GM19395 (cell line): ENCODE measurements around the gene C8B.

Experiments
- ATAC-seq: cut with Tn5 transposase; IDR thresholded peaks from one replicate; pipeline ENCODE4 v1.9.1; 2021; ENCODE audit warnings: mild to moderate bottlenecking, moderate library complexity; ENCODE audit not compliant: unreplicated experiment

The C8B gene

DNA sequence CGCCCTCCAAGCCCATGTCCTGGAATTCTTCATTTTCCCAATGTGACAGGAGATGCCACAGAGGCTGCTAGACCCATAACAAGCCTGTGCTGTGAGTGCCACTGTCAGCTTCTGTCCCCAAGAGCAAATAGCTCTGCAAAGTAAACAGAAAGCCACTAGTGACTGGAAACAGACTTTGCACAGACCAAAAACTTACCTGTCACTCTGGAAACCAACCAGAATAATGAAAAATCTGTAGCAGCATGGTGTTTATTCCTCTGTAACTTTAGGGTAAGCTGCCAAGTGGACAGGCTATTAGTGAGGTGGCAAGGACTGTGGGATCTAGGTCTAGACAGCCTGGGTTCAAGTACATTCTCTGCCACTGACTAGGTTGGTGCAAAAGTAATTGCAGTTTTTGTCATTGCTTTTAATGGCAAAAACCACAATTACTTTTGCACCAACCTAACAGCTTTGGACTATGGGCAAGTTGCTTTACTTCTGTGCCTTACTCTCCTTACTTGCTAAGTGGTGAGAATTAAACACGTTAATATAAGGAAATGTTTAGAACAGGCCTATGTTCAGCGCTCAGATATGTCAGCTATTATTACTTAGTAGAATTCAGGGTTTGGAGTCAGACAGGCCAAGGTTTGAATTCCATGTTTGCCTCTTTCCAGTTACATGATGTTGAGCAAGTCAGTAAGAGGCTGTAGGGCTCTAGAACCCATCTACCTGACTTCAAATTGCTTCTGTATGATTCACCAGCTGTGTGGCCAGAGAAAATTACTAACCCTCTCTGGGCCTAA is at the start of gene C8B:
Gene C8B, minus strand, starts transcription at position 100 of the 782 bp plus-strand sequence. Its CDS starts 67 bp downstream, at position 33.
- no peak for ATAC-seq

DNA sequence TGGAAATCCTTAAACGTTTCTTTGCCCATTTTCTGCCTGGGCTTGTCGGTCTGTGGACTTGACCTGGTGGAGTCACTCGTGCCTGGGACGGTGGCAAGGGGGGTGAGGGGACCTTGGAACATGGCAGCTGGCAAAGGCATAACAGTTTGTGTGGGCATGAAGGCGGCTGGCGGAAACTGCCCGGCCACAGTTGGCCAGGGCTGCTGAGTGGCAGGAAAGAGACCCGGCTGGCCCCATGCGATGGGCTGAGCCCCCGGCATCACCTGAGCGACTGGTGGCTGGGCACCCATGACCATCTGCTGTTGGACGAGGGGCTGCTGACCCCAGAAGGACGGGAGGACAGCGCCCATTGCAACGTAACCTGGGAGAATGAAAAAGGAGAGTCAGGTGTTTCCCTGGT is 49.3 kb upstream of the C8B start:
- no peak for ATAC-seq

DNA sequence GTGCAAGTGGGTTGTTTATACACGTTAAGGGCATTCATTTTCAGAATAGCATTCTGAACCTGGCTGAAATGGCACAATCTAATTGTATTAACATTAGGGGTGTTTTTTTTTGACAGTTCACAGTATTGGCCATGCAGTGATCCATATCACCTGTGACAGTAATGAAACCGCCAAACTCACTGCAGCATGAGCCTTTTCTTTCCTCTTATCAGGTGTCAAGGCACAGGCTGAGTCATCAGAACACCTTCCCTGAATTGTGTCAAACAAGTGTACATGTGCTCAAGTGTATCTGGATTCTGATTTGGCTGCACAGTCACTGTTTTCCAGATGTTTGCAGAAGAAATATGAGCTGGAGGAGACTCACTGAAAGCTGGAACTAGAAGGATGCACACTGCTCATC is 47.7 kb upstream of the C8B start:
- no peak for ATAC-seq

DNA sequence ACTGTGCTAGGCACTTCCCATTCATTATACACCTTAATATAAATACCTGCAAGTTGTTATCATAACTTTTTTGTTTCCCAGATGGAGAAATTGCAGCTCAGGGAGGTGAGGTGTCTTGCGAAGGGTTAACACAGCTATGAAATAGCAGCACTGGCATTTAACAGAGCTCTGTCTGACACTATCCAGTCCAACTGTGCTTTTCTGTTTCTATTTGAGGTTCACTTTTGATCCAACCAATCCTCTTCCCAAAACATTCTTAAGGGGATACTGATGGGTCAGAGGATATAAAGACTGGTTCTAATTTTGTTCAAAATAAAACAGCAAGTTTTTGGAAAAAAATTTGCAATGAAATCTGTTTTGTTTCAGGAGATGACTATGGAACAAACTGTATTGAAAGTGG is 46.5 kb upstream of the C8B start:
- no peak for ATAC-seq

- no peak for ATAC-seq
Measured at GRCh38 chr1:57010511-57010910, 44.7 kb upstream of the C8B start.

- ATAC-seq = no peak
Measured at GRCh38 chr1:57007948-57008347, 42.1 kb upstream of the C8B start.

DNA sequence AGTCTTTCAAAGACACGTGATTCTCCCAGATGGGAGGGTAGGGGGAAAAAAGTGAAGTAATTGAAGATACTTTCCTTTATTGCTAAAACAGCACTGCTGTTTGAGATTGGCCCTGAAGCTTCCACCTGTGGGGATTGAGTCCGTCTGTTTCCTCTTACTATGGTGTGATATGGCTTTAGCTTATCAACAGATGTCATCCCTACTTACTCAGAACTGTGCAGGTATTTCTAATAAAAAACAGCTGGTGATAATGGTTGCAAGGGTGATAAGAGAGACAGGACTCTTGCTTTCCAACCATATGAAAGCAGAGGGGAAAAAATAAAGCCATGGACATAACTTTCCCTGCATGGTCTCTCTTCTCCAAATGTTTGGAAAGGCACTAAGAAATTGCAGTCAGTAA is 41.7 kb upstream of the C8B start:
- no peak for ATAC-seq

DNA sequence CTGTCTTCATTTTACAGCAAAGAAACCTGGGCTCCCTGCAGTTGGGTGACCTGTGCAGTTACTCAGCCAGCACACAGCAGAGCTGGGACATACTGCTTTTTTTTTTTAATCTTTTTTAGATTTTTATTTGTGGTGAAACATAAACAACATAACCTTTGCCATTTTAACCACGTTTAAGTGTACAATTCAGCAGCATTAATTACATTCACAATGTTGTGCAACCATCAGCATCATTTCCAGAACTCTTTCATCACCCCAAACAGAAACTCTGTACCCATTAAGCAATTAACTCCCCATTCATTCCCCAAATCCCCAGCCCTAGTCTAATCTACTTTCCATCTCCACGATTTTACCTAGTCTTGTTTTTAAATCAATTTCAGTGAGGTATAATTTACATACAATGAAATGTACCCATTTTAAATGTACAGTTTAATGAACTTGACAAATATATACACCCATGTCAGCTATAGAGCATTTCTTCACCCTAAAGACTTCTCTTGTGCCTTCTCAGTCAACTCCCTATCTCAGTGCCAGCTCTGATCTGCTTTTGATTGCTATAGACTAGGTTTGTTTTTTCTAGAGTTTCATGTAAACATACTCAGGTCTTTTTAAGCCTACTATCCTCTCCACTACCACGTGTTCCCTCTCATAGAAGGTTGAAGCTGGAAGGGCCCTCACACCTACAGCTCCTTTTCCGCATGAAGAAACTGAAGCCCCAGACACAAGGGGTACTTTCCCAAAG is 37.8 kb upstream of the C8B start:
- no peak for ATAC-seq

DNA sequence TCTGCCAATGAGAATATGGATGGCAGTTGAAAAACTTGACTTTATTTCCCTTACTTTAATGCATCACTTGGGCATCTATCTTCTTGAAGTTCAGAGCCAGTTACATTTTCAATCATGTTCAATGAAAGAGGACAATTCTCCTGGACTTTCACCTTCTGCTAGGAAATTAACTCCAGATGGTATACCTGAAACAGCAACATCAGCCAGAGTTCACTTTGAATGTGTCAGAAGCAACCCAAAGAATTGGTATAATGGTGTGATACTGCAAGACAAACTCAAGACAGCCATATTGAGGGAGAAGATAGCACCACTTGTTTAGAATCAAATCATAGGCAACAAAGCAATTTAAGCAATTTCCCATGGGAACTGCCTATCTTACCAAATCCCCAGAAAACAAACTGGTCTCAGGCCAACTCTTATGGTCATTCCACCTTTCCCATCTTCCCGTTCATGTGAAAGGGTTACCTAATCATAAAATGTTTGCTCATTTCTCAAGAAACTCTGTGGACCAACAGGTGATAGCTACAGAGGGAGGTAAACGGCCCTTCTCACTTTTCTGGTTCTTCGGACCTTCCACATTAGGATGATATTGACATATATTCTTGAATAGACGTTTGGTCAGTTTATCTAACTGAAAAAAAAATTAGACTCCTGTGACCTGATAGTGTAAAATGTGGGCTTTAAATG is 29.7 kb upstream of the C8B start:
- ATAC-seq = no peak

DNA sequence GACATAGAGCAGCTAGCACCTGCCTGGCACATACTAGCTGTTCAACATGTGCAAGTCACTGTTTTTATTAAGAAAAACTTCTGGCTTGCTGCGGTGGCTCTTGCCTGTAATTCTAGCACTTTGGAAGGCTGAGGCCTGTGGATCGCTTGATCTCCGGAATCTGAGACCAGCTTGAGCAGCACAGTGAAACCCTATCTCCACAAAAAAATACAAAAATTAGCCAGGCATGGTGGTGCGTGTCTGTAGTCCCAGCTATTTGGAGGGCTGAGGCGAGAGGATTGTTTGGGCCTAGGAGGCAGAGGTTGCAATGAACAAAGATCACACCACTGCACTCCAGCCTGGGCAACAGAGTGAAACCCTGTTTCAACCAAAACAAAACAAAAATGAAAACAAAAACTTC is 27.7 kb upstream of the C8B start:
- ATAC-seq = no peak

DNA sequence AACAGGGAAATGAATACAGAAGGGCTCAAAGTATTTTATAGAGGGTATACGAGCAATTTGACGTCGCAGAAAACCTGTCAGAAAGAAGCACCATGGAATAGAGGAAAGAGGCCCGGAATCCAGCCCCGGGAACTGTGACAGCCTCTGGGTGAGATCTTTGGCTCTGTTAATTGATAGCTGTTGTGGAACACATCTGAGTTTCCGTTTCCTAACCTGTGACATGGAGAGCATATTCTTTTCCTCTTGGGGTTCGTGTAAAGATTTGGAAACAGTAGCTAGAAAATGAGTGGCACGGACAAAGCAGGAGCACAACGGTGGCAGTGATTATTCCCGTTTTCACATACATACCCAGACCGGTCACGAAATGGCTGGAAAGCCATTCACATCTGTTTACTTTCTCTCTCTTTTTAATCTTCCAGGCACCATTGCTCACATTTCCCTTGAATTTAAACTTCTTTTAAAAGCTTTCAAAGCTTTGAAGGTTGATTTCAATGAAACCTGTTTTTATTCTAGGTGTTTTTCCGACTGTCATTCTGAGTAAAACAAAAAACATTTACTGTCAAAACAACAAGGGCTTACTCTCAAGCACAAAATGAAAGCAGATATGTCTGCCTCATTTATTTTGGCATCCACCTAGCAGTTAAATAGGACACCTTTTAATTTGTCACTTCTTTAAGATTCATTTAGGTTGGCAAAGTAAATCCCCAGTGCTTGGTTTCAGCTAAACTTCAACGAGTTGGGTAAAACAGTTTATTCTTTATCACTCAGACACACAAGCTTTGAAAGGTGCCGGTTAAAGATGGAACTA is 26.7 kb upstream of the C8B start:
- no peak for ATAC-seq

DNA sequence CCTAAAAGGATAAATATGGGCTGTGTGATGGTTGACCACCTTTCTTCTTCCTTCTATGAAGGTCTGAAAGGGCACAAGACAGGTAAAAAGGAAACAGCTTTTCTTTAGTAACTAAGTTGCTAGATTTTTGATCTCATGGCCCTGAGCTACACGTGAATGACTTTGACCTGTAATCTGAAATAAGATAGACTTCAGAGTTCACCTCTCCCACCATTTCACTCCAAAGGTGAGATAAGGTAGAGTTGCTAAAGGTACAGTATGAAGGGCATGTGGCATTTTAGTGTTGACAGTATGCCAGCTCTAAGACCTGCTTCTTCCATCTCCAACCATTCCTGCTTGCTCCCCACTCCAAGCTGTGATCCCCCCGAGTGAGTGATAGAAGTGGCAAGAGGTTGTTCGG is 25.8 kb upstream of the C8B start:
- ATAC-seq = no peak

DNA sequence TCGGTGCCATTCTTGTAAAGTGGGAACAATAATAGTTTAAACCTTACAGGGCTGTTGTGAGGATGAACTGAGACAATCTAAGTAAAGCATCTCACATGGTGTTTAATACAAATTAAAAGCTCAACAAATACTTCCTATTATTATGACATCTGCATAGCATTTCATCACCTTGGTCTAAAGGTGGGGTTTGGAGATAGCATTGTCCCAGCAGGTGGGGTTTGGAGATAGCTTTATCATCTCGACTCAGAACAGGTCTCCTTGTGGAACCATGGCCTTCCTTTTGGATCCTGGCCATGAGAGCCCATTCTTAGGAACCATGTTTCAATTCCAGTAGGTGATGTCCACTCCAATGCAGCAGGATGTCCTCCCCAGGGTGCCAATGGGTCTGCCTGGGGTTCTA is 20.6 kb upstream of the C8B start:
- ATAC-seq = no peak

GRCh38 chr1:56985857-56986256 is 20.0 kb upstream of the C8B start:
- no peak for ATAC-seq

- ATAC-seq = no peak
Measured at GRCh38 chr1:56983484-56983883, 17.7 kb upstream of the C8B start.

- ATAC-seq = no peak
Measured at GRCh38 chr1:56979986-56980755, 14.4 kb upstream of the C8B start.

DNA sequence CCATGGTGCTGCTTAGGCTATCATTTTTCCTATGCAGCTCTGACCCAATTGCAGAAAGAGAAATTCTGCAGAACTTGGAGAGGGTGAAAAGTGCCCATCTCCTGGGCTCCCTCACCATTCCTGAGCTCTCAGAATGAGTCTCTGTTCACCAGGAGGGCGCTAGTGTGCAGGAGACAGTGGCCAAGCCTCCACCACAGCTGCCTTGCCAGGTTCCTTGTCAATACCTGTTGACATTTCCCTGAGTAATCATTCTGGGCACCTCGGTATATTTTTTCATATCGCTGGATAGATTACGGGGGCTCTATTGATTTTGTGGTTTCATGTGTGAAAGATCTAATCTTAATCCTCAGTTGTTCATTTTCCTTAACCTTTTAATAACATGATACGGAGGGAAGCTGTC is 13.0 kb upstream of the C8B start:
- no peak for ATAC-seq

- no peak for ATAC-seq
Measured at GRCh38 chr1:56977910-56978309, 12.1 kb upstream of the C8B start.

- ATAC-seq = no peak
Measured at GRCh38 chr1:56975446-56975845, 9.6 kb upstream of the C8B start.
